HG02884 (cell line): Measurements from ENCODE around the gene ERMARD.
"Not testable (repeated sequence)": the region's sequence is repeated elsewhere in the genome, so short reads cannot be mapped to it uniquely, and the experiment has no call there.

ENCODE experiments used
- ATAC-seq: cut with Tn5 transposase; IDR thresholded peaks from one replicate; pipeline ENCODE4 v1.9.1; 2021; ENCODE audit warnings: mild to moderate bottlenecking, moderate library complexity; ENCODE audit not compliant: unreplicated experiment

The ERMARD gene

DNA sequence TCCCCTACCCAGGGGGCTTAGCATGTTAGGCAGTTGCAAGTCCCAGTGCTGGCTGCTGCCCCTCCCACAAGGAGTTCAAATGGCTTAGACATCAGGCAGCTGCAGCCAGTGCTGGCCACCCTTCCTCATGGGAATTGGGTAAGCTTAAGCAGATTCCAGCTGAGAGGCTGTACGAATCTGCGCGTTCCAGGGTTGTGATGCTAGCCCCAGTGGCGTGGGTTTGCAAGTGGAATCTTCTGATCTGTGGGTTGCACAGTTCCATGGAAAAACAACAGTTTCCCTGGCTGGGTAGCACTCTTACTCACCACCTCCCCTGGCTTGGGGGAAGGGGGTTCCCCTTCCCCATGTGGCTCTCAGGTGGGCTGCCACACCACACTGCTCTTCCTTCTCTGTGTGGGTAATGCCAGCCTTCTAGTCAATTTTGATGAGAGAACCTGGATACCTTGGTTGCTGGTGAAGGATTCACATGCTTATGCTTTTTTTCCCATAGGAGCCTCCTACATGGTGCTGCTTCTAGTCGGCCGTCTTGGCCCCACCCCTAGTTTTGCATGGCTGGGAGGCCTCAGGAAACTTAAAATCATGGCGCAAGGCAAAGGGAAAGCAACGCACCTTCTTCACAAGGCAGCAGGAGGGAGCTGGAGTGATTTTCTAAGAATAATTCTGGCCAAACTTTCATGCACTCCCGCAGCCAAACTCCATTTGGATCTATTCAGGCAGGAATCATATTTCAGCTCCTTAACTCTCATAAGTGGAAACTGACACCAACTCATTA, 13.0 kb upstream of the ERMARD start:
- no peak for ATAC-seq

DNA sequence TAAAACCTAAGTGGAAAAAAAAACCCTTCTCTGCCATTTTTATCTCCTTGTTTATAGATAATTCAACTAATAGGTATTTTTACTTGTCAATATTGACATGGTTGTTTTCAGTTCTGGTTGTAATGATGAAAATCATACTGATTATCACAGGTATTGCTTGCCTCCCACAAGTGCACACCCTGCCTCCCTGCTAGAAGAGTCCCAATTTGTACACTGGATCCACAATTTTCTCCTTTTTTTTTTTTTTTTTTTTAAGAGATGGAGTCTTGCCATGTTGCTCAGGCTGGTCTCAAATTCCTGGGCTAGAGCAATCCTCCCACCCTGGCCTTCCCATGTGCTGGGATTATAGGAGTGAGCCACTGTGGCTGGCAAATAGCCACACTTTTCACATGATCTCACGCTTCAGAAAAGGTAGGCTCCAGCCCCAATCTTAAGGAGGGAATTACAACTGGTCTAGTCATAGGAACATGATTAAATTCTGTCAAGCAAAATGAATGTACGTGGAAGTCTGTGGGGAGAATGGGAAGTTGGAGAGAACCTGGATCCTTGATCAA, 12.4 kb upstream of the ERMARD start:
- no peak for ATAC-seq

GRCh38 chr6:169741344-169741743, 10.1 kb upstream of the ERMARD start:
- ATAC-seq: no peak

DNA sequence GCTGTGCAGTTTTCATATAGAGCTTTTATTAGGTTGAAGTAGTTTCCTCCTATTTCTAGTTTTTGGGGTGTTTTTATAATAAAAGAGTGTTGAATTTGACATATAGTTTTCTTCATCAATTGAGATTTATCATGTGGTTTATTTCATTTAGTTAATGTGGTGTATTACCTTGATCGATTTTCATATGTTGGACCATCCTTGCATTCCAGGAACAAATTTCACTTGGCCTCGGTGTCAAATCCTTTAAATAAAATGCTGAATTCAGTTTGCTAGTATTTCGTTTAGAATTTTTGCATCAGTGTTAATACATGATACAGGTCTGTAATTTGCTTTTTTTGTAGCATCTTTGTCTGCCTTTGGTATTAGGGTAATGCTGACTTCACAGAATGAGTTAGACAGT, 6.0 kb upstream of the ERMARD start:
- no peak for ATAC-seq

GRCh38 chr6:169746556-169746955, 4.9 kb upstream of the ERMARD start:
- no peak for ATAC-seq

DNA sequence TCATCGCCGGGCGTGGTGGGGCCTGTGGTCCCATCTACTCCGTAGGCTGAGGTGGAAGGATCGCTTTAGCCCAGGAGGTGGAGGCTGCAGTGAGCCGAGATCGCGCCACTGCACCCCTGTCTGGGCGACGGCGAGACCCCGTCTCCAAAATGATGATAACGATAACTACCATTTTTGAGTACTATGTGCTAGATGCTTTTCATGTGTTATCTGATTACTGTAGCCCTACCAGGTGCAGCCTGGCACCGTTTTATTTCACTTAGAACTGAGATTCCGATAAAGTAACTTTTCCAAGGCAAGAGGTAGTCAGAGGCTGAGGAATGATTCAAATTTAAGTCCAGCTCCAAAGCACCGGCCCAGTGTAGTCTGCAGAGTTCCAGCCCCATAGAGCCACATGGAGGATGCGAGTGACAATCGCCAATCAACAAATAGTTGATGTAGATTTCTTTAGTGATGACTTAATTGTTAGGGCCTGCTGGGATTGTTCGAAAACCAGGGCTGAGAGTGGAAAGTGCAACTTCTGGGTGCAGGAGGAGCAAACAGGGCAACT, 727 bp downstream of the ERMARD start:
- no peak for ATAC-seq

GRCh38 chr6:169755162-169755561, 3.7 kb downstream of the ERMARD start:
- no peak for ATAC-seq

DNA sequence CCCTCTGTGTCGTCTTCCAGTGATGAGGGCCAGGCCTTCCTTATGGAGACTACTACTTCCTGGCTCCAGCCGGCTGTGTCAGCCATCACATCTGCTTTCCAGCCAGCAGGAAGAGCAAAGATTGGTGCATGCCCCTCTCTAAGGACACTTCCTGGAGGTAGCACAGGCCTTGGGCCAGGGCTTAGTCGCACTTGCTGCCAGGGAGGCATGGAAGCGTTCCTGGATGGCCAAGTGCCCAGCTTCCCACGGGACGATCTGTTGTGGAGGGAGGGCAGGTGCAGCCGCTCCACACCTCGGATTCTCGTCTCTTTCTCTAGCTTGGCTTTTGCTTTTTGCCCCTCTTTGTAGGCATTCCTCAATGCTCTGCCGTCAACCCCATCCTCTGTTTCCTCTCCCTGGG, 11.9 kb downstream of the ERMARD start:
- no peak for ATAC-seq

- ATAC-seq: no peak
Observed at GRCh38 chr6:169763881-169764280, 12.5 kb downstream of the ERMARD start.

DNA sequence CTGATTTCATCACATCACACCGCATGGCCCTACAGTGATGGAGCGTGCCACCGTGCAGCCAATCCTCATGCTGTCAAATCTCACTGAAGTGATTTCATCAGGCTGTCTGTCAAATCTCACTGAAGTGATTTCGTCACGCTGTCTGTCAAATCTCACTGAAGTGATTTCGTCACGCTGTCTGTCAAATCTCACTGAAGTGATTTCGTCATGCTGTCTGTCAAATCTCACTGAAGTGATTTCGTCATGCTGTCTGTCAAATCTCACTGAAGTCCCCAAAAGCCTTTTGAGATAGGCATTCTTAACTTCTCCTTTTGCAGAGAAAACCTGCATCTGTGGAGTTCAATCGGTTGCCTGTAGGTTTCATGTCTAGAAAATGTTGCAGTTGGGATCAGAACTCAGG, 14.4 kb downstream of the ERMARD start:
- not testable (repeated sequence) for ATAC-seq

GRCh38 chr6:169766232-169766631, 14.8 kb downstream of the ERMARD start:
- ATAC-seq: no peak

- ATAC-seq: no peak
Observed at GRCh38 chr6:169766921-169767736, 15.7 kb downstream of the ERMARD start.

DNA sequence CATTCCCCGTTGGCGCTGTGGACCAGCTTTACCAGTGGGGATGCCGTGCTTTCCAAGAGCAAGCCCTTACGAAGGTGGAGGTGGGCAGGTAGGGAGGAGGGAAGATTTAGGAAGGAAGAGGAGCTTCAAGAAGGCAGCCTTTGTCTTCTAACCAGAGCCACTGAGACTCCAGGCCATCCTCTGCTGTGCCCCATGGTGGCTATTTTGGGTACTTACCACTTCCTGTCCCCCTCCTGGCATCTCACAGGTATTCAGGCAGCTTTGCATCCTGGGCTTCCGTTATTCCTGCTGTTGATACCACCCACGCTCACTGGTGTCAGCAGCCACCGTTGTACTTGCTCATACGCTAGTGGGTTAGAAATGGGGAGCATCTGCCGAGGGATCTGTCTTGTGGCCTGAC, 22.9 kb downstream of the ERMARD start:
- no peak for ATAC-seq

DNA sequence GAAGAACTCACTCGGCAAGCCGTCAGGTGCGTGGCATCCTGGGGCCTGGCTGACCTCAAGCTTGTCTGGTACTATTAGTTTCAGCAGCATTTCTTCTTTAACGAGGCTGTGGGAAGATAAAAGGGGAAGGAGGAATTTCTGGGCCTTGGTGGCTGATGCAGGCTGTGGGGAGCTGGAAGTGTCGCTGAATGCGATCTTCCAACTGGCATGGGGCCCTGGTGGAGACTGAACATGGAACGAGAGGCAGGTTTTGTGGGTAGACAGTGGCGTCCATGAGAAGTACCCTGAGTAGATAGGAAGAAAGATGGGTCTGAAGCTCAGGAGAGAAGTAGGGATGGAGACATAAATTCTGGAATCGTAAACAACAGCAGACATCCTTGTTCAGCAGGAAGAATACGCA, 23.9 kb downstream of the ERMARD start:
- ATAC-seq: no peak

- no peak for ATAC-seq
Observed at GRCh38 chr6:169776379-169776778, 25.0 kb downstream of the ERMARD start.

DNA sequence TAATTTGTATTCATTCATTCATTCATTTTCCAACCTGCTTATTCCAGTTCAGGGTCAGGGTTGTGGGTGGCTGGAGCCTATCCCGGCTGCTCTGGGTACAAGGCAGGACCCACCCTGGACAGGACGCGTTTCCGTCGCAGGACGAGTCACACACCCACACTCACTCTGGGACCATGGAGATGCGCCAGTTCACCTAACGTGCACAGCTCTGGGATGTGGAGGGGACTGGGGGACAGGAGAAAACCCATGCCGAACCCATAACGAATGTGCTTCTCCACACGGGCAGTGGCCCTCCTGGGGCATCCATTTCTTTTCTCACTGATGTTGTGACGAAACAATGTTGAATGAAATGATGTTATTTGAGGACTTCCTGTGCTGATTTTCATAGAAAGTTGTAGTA, 26.5 kb downstream of the ERMARD start:
- no peak for ATAC-seq

- ATAC-seq: no peak
Observed at GRCh38 chr6:169778646-169779045, 27.2 kb downstream of the ERMARD start.

GRCh38 chr6:169779092-169779815, 27.8 kb downstream of the ERMARD start:
- ATAC-seq: no peak

DNA sequence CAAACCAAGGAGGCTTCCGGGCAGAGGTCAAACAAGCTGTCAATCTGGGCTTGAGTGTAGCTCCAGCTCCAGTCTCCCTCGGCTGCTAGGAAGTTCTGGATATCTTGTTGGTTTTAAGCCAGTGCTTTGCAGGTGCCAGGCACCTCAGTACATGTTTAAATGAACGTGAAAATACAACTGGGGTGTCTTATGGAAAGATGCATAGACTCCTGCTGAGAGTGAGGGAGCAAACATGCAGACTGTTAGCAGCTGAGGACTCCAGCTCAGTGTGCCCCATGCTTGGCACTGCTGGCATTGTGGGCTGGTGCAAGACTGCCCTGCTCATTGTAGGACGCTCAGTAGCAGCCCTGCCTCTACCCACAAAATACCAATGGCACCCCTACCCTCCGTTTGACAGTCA, 28.5 kb downstream of the ERMARD start:
- no peak for ATAC-seq

DNA sequence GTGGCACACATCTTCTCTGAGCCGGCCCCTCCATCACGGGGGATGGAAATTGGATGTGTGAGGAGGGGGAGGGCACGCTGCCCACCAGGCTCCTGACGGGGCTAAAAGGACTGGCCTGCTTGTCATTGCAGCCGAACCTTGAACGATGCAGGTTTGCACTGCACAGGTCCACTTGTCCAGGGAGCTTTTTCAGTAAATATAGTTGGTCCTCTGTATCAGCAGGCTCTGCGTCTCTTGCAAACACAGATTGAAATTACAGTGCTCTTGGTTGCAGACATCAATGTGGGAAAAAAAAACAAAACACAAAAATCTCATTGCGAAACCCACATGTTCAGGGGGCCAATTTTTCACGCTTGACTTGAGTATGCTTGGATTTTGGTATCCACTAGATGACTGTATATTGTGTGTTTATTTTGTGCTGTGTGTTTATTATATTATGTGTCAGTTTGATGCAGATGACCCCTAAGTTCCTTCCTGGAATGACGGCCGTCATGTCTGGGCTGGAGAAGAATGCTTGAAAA, 29.2 kb downstream of the ERMARD start:
- no peak for ATAC-seq

- no peak for ATAC-seq
Observed at GRCh38 chr6:169782966-169783365, 31.5 kb downstream of the ERMARD start.
